Measurements from ENCODE around the gene KIF12.

Gene KIF12

DNA sequence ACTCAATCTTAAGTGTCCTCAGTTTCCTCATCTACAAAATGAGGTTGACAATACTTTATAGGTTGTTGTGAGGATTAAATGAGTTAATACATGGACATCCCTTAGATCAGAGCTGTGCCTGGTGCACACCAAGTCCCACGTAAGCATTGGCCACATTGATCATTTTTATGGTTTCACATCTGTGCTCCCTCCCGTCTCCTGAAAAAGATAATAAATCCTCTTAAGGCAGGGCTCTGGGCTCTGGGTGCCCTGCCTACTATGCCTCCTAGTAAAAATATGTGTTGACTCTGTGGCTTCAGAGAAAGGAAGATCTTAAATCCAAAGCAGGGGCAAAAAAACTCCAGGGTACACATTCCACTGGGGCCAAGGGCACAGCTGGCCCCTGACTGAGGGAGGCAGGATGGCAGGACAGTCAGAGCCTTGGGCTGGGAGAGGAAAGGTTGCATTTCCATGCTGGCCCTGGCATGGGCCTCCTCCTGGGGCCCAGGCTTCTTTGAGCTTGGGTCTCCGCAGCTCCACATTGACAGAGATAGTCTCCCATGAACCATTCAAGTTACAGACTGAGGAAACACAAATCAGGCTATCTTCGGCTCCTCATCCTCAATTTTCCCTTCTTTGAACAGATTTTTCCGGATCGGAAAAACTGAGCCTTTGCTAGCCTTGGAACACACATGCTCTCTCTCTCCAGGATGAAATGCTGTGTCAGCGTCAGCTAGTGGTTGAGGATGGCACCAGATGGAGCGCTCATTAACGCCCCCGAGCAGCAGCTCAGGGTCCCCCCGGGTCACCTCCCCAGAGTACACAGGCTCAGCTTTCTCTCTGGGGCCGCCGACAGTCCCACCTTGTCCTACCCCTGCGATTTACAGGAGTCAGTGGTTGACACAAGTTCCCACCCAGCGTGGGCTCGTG lies 22.4 kb upstream of the KIF12 start:
- Histone ChIP-seq H3K27ac (no peak overlapping the region), H3K27me3 (peaks cover 22% of the 10 kb centered on the region), H3K9me3 (no peaks in the 10 kb centered on the region), H3K4me3 (ENCODE audit: low read depth in 1 of 2, low read length in 1 of 2) (no peak overlapping the region), H3K4me1 (ENCODE audit: control insufficient read depth in 1 of 2, insufficient read depth in 1 of 2, low read depth in 1 of 2, low read length in 1 of 2) (no peaks in the 10 kb centered on the region), H3K36me3 (no peaks in the 10 kb centered on the region)
- TF ChIP-seq, protein P1, sequence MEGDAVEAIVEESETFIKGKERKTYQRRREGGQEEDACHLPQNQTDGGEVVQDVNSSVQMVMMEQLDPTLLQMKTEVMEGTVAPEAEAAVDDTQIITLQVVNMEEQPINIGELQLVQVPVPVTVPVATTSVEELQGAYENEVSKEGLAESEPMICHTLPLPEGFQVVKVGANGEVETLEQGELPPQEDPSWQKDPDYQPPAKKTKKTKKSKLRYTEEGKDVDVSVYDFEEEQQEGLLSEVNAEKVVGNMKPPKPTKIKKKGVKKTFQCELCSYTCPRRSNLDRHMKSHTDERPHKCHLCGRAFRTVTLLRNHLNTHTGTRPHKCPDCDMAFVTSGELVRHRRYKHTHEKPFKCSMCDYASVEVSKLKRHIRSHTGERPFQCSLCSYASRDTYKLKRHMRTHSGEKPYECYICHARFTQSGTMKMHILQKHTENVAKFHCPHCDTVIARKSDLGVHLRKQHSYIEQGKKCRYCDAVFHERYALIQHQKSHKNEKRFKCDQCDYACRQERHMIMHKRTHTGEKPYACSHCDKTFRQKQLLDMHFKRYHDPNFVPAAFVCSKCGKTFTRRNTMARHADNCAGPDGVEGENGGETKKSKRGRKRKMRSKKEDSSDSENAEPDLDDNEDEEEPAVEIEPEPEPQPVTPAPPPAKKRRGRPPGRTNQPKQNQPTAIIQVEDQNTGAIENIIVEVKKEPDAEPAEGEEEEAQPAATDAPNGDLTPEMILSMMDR (IDR thresholded peaks at IDR 0.05) = no peak

DNA sequence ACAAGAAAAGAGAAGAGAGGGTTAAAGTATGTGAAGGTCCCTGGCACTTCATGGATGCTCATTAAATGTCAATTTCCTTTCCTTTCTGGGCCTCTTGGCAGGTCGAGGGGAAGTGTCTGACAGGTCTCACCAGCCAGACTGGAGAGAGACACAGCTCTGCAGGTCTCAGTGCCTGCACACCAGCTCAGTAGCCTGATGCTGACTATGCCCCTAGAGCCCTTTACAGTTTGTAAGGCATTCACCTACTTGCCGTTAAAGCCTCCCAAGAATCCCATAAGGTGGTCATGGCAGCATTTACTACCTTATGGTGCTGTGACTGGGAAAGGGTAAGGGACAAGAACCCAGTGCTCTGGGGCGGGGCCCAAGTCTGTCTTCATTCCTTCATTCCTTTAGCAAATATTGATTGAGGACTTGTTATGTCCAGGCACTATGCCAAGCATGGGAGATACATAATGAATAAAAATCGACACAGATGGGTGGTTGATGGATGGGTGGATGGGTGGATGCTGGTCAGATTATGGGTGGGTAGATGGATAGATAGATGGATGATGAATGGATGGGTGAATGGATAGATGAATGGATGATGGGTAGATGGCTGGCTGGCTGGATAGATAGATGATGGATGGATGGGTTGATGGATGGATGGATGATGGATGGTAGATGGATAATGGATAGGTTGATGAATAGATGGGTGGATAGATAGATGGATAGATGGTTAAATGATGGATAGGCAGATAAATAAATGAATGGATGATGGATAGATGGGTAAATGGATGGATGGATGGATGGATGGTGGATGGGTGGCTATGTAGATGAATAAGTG lies 21.3 kb upstream of the KIF12 start:
- H3K36me3 ChIP-seq = no peaks in the 10 kb centered on the region
- TF ChIP-seq, protein P1 (IDR thresholded peaks at IDR 0.05) = no peak
- no peak overlapping the region for H3K27ac ChIP-seq
- no peaks in the 10 kb centered on the region for H3K4me1 ChIP-seq (ENCODE audit: control insufficient read depth in 1 of 2, insufficient read depth in 1 of 2, low read depth in 1 of 2, low read length in 1 of 2)
- no peaks in the 10 kb centered on the region for H3K9me3 ChIP-seq
- peaks cover 28% of the 10 kb centered on the region for H3K27me3 ChIP-seq
- no peak overlapping the region for H3K4me3 ChIP-seq (ENCODE audit: low read depth in 1 of 2, low read length in 1 of 2)

GRCh38 chr9:114119242-114120191 lies 20.4 kb upstream of the KIF12 start:
- H3K4me3 ChIP-seq (ENCODE audit: low read depth in 1 of 2, low read length in 1 of 2) = no peak overlapping the region
- peaks cover 28% of the 10 kb centered on the region for H3K27me3 ChIP-seq
- H3K4me1 ChIP-seq (ENCODE audit: control insufficient read depth in 1 of 2, insufficient read depth in 1 of 2, low read depth in 1 of 2, low read length in 1 of 2) = no peaks in the 10 kb centered on the region
- no peaks in the 10 kb centered on the region for H3K9me3 ChIP-seq
- no peaks in the 10 kb centered on the region for H3K36me3 ChIP-seq
- no peak overlapping the region for H3K27ac ChIP-seq
- TF ChIP-seq, protein P1 (IDR thresholded peaks at IDR 0.05) = no peak

GRCh38 chr9:114117996-114118830 lies 19.1 kb upstream of the KIF12 start:
- no peak overlapping the region for H3K4me3 ChIP-seq (ENCODE audit: low read depth in 1 of 2, low read length in 1 of 2)
- peaks cover 36% of the 10 kb centered on the region for H3K27me3 ChIP-seq
- no peaks in the 10 kb centered on the region for H3K4me1 ChIP-seq (ENCODE audit: control insufficient read depth in 1 of 2, insufficient read depth in 1 of 2, low read depth in 1 of 2, low read length in 1 of 2)
- TF ChIP-seq, protein P1 (IDR thresholded peaks at IDR 0.05) = no peak
- H3K27ac ChIP-seq = no peak overlapping the region
- no peaks in the 10 kb centered on the region for H3K9me3 ChIP-seq
- H3K36me3 ChIP-seq = no peaks in the 10 kb centered on the region
